Activated CD8-positive, alpha-beta T cell treated with anti-CD3 and anti-CD28 coated beads, Interleukin-2, amount 10 ng/mL, durations not matched to agents 7 days and 5 days (primary cell): ENCODE results near the gene FAM83C. TPM values are rescaled to one million over a fixed set of nuclear protein-coding genes. Genes with fewer than 3 reads are reported as not detected.

ENCODE experiments used
- ATAC-seq: fragments of 150-1000 bp; cut with Tn5 transposase; one replicate; pipeline ENCODE4 v1.10.0; 2021; ENCODE audit warnings: moderate library complexity
- CTCF ChIA-PET: fragments of 350-600 bp; sonication (Branson Sonifier 250); formaldehyde crosslinking; loops from one replicate; lab custom pipeline; 2021; ENCODE audit warnings: antibody characterized with exemption; lab: Charles Lee
- POLR2A ChIA-PET: fragments of 350-600 bp; sonication (Branson Sonifier 250); formaldehyde crosslinking; loops from one replicate; lab custom pipeline; 2021; ENCODE audit warnings: antibody characterized with exemption; lab: Charles Lee
- DNase-seq: peaks from one replicate; pipeline ENCODE4 v3.0.0-alpha.2; 2020
- H3K27ac Mint-ChIP-seq: one replicate; pipeline ENCODE4 v1.8.0; 2021; ENCODE audit warnings: mild to moderate bottlenecking, mixed read lengths
- H3K27me3 Mint-ChIP-seq: one replicate; pipeline ENCODE4 v1.8.0; 2021; ENCODE audit warnings: low read depth, mixed read lengths
- H3K36me3 Mint-ChIP-seq: one replicate; pipeline ENCODE4 v1.8.0; 2021; ENCODE audit warnings: low read depth, mixed read lengths
- H3K4me1 Mint-ChIP-seq: one replicate; pipeline ENCODE4 v1.8.0; 2021; ENCODE audit warnings: low read depth, mixed read lengths
- H3K4me3 Mint-ChIP-seq: one replicate; pipeline ENCODE4 v1.8.0; 2021; ENCODE audit warnings: mild to moderate bottlenecking, mixed read lengths
- H3K9me3 Mint-ChIP-seq: one replicate; pipeline ENCODE4 v1.8.0; 2022; ENCODE audit warnings: mixed read lengths; ENCODE audit not compliant: insufficient read depth
- total RNA-seq, 2 experiments: library from RNA; stranded (reverse); gene quantifications; one replicate each; pipeline ENCODE4 v1.2.3, GENCODE V29; 2021

FAM83C gene
- total RNA-seq, 2 experiments from 2014 or later, result not detected

GRCh38 chr20:35238170-35238569, 54.1 kb downstream of the FAM83C start:
- CTCF ChIA-PET, result interaction anchor here (1.2 kb wide), 1 partner anchor 38 kb away, joined by 3 read pairs; no protein-coding TSS in a partner anchor
- ATAC-seq, result no peak
- no peaks in the 10 kb centered on the region for H3K9me3 Mint-ChIP-seq

GRCh38 chr20:35237486-35237885, 54.7 kb downstream of the FAM83C start:
- H3K4me1 Mint-ChIP-seq, result peaks cover 8% of the 10 kb centered on the region
- H3K36me3 Mint-ChIP-seq, result no peaks in the 10 kb centered on the region
- CTCF ChIA-PET, result interaction anchor here (1.2 kb wide), 1 partner anchor 39 kb away, joined by 3 read pairs; no protein-coding TSS in a partner anchor
- POLR2A ChIA-PET, result interaction anchor here (0.6 kb wide), 1 partner anchor 80 kb away, joined by 5 read pairs; no protein-coding TSS in a partner anchor
- H3K27ac Mint-ChIP-seq, result no peak overlapping the region
- ATAC-seq (no peak), DNase-seq (no peak)
- no peak overlapping the region for H3K4me3 Mint-ChIP-seq
- no peaks in the 10 kb centered on the region for H3K9me3 Mint-ChIP-seq
- H3K27me3 Mint-ChIP-seq, result peaks cover 3% of the 10 kb centered on the region

More at GRCh38 chr20:35238170-35238569, 54.1 kb downstream of the FAM83C start:
- POLR2A ChIA-PET, result no interaction called here
- no peak for DNase-seq
- H3K27me3 Mint-ChIP-seq, result peaks cover 4% of the 10 kb centered on the region
- no peak overlapping the region for H3K27ac Mint-ChIP-seq
- no peaks in the 10 kb centered on the region for H3K36me3 Mint-ChIP-seq
- H3K4me3 Mint-ChIP-seq, result no peak overlapping the region
- H3K4me1 Mint-ChIP-seq, result peaks cover 6% of the 10 kb centered on the region

GRCh38 chr20:35235881-35236280, 56.3 kb downstream of the FAM83C start:
- POLR2A ChIA-PET, result no interaction called here
- ATAC-seq (no peak), DNase-seq (no peak)
- no peaks in the 10 kb centered on the region for H3K36me3 Mint-ChIP-seq
- H3K4me1 Mint-ChIP-seq, result peaks cover 11% of the 10 kb centered on the region
- H3K27me3 Mint-ChIP-seq, result no peaks in the 10 kb centered on the region
- H3K9me3 Mint-ChIP-seq, result no peaks in the 10 kb centered on the region
- no peak overlapping the region for H3K4me3 Mint-ChIP-seq
- CTCF ChIA-PET, result no interaction called here
- no peak overlapping the region for H3K27ac Mint-ChIP-seq

Other genes starting within 250 kb of the FAM83C start
- 10 to 100 TPM; 43.2 to 44.6 TPM for gene TRPC4AP, start 199.6 kb downstream of the FAM83C start, total RNA-seq
- gene EDEM2, start 145.1 kb downstream of the FAM83C start, total RNA-seq, result 10 to 100 TPM; 19.5 to 19.6 TPM
- gene PROCR, start 120.4 kb downstream of the FAM83C start, total RNA-seq, result 1 to 10 TPM; 1.2 to 1.3 TPM
- not detected for gene MMP24, start 65.7 kb downstream of the FAM83C start, total RNA-seq
- 10 to 100 TPM; 42.0 to 43.1 TPM for gene MMP24OS, start 14.3 kb downstream of the FAM83C start, total RNA-seq
- 100 to 1,000 TPM; 104 to 109 TPM for gene EIF6, start 7.7 kb downstream of the FAM83C start, total RNA-seq
- gene UQCC1, start 119.5 kb upstream of the FAM83C start, total RNA-seq, result 10 to 100 TPM; 57.7 to 60.5 TPM
- not detected for gene GDF5, start 145.8 kb upstream of the FAM83C start, total RNA-seq
- 10 to 100 TPM; 72.1 to 74.5 TPM for gene CEP250, start 163.2 kb upstream of the FAM83C start, total RNA-seq
- not detected for gene C20orf173, start 237.2 kb upstream of the FAM83C start, total RNA-seq
- gene ERGIC3, start 249.7 kb upstream of the FAM83C start, total RNA-seq, result 100 to 1,000 TPM; 114 to 122 TPM